Endothelial cell of umbilical vein (primary cell): ENCODE data around the gene PRSS57. TPM values are rescaled to one million over a fixed set of nuclear protein-coding genes. Genes with fewer than 3 reads are reported as not detected.

ENCODE experiments used
- BruUV-seq: library from RNA; stranded (reverse); fragments of 400-500 nt; replicated peaks from 2 replicates; lab custom pipeline; 2021; lab: Mats Ljungman, UMichigan
- CTCF ChIA-PET: fragments of 300-600, 350-600 bp; sonication (Branson Sonifier 250); formaldehyde crosslinking; loops from one replicate; lab custom pipeline; 2021; ENCODE audit warnings: antibody characterized with exemption, inconsistent platforms; lab: Charles Lee
- POLR2A ChIA-PET: fragments of 300-600, 350-600 bp; sonication (Branson Sonifier 250); formaldehyde crosslinking; loops from one replicate; lab custom pipeline; 2021; ENCODE audit warnings: antibody characterized with exemption, inconsistent platforms; lab: Charles Lee
- DNase-seq: peaks from one replicate; pipeline ENCODE4 v3.0.0-alpha.2; 2011; ENCODE audit warnings: low read depth, low spot score
- FAIRE-seq: peaks from 2 replicates; lab custom pipeline; 2011; peaks lifted over from hg19 to GRCh38; lab: Jason Lieb, UNC
- H2AFZ ChIP-seq: 2 replicates; pipeline ENCODE4 v1.6.0; 2012; ENCODE audit warnings: low read depth, low read length, control low read depth, inconsistent platforms
- H3K27ac ChIP-seq: 2 replicates; pipeline ENCODE4 v1.5.1; 2011; ENCODE audit warnings: low read depth, mild to moderate bottlenecking, control low read depth, low read length, moderate library complexity; ENCODE audit not compliant: insufficient read depth
- H3K27me3 ChIP-seq, 2 experiments: 2 replicates each; pipeline versions ENCODE4 v1.6.0 to v1.6.1; 2011; ENCODE audit warnings: low read length in 2 of 2, mixed read lengths in 1 of 2; ENCODE audit not compliant: control insufficient read depth in 2 of 2, insufficient read depth in 2 of 2
- H3K36me3 ChIP-seq, 2 experiments: 2 replicates in 1 of 2; 3 replicates in 1 of 2; pipeline ENCODE4 v1.5.1; 2011; ENCODE audit warnings: low read length in 2 of 2, mild to moderate bottlenecking in 1 of 2, moderate library complexity in 1 of 2; ENCODE audit not compliant: control insufficient read depth in 2 of 2, insufficient read depth in 2 of 2; ENCODE audit errors: extremely low read depth in 1 of 2
- H3K4me1 ChIP-seq: 3 replicates; pipeline ENCODE4 v1.5.1; 2011; ENCODE audit warnings: mild to moderate bottlenecking, low read length; ENCODE audit not compliant: control insufficient read depth, insufficient read depth; ENCODE audit errors: extremely low read depth
- H3K4me2 ChIP-seq: 2 replicates; pipeline ENCODE4 v1.6.1; 2011; ENCODE audit warnings: low read length, control low read depth, mixed read lengths; ENCODE audit not compliant: insufficient read depth
- H3K4me3 ChIP-seq, 3 experiments: fragments of 200-600 bp in 1 of 3; sonication (generic), shearing (Covaris generic) in 1 of 3; replicated peaks in 1 of 3; 2 replicates each; pipeline ENCODE4 v1.5.1; 2011 to 2016; ENCODE audit warnings: control low read depth in 3 of 3, low read length in 3 of 3, mild to moderate bottlenecking in 2 of 3, inconsistent platforms in 1 of 3, low read depth in 1 of 3, moderate library complexity in 1 of 3; ENCODE audit not compliant: insufficient read depth in 1 of 3
- H3K79me2 ChIP-seq: 2 replicates; pipeline ENCODE4 v1.6.0; 2012; ENCODE audit warnings: low read length, inconsistent platforms; ENCODE audit not compliant: control insufficient read depth, insufficient read depth
- H3K9ac ChIP-seq: replicated peaks from 2 replicates; pipeline ENCODE3; 2011; ENCODE audit warnings: low read length, control low read depth; ENCODE audit not compliant: insufficient read depth; ENCODE audit errors: extremely low read depth
- H3K9me1 ChIP-seq: replicated peaks from 3 replicates; pipeline ENCODE4 v1.6.0; 2011; ENCODE audit warnings: mild to moderate bottlenecking, low read length; ENCODE audit not compliant: control insufficient read depth, insufficient read depth; ENCODE audit errors: extremely low read depth
- H3K9me3 ChIP-seq: replicated peaks from 2 replicates; pipeline ENCODE4 v1.5.1; 2012; ENCODE audit warnings: low read length, inconsistent platforms; ENCODE audit not compliant: control insufficient read depth, insufficient read depth
- H4K20me1 ChIP-seq: replicated peaks from 2 replicates; pipeline ENCODE3; 2011; ENCODE audit warnings: mild to moderate bottlenecking, low read length; ENCODE audit not compliant: control insufficient read depth, insufficient read depth; ENCODE audit errors: extremely low read depth
- EZH2 ChIP-seq: IDR thresholded peaks from 2 replicates; pipeline ENCODE4 v1.6.1; 2012; ENCODE audit warnings: borderline replicate concordance, low read depth, mild to moderate bottlenecking, moderate library complexity, low read length, inconsistent platforms; ENCODE audit not compliant: severe bottlenecking
- FOS ChIP-seq: IDR thresholded peaks from 2 replicates; pipeline ENCODE4 v1.6.1; 2011; ENCODE audit warnings: mild to moderate bottlenecking, low read length, moderate library complexity, borderline replicate concordance; ENCODE audit not compliant: insufficient read depth
- GATA2 ChIP-seq: IDR thresholded peaks from 2 replicates; pipeline ENCODE4 v1.7.0; 2011; ENCODE audit warnings: low read depth, mild to moderate bottlenecking, moderate library complexity, mixed read lengths, low read length; ENCODE audit not compliant: insufficient read length, insufficient read depth
- JUN ChIP-seq: IDR thresholded peaks from 2 replicates; pipeline ENCODE4 v1.6.1; 2011; ENCODE audit warnings: borderline replicate concordance, low read depth; ENCODE audit not compliant: insufficient read length, insufficient read depth
- MYC ChIP-seq: IDR thresholded peaks from one replicate; pipeline ENCODE4 v1.6.1; 2011; ENCODE audit warnings: mild to moderate bottlenecking, low read depth, low read length
- POLR2A ChIP-seq: IDR thresholded peaks from 2 replicates; pipeline ENCODE4 v1.6.1; 2012; ENCODE audit warnings: low read depth, mild to moderate bottlenecking, control low read depth, low read length
- POLR2AphosphoS5 ChIP-seq: IDR thresholded peaks from 2 replicates; pipeline ENCODE4 v1.6.1; 2012; ENCODE audit warnings: low read depth, mild to moderate bottlenecking, control low read depth, low read length, moderate library complexity; ENCODE audit not compliant: insufficient read depth
- dilution Hi-C: fragments of 300-500 bp; cut with MboI; formaldehyde crosslinking; loops from one replicate; pipeline ENCODE4 v1.15.0; 2019; ENCODE audit warnings: low sequenced_read_pairs; ENCODE audit not compliant: extremely low pct_ligation_motif_present
- intact Hi-C: fragments of 100-400 bp; cut with micrococcal nuclease; formaldehyde crosslinking; loops from one replicate; pipeline ENCODE4 v1.10.0; 2022
- polyA plus RNA-seq, 4 experiments: library from polyadenylated mRNA; depleted of rRNA in 3 of 4; stranded (reverse) in 3 of 4; unstranded in 1 of 4; fragments of >200 nt; gene quantifications; 2 replicates each; pipeline versions ENCODE4 v1.2.1 to v1.2.3, GENCODE V29; 2011 to 2012; ENCODE audit warnings: missing spikeins in 1 of 4
- total RNA-seq: library from RNA; stranded (reverse); gene quantifications from 2 replicates; pipeline ENCODE4 v1.2.3, GENCODE V29; 2021
- TF ChIP-seq, protein P1 (sequence below): IDR thresholded peaks from 2 replicates; pipeline ENCODE4 v1.6.1; 2011; ENCODE audit not compliant: insufficient read depth, insufficient read length
- TF ChIP-seq, protein P2 (sequence below), 2 donors: IDR thresholded peaks; 1 replicate in 1 of 2; 2 replicates in 1 of 2; pipeline ENCODE4 v1.5.1; 2011; ENCODE audit warnings: low read length in 2 of 2, mild to moderate bottlenecking in 2 of 2, moderate library complexity in 2 of 2, control low read depth in 1 of 2, inconsistent platforms in 1 of 2, low read depth in 1 of 2; ENCODE audit not compliant: insufficient read depth in 1 of 2; ENCODE audit errors: extremely low read depth in 1 of 2

The PRSS57 gene
- total and polyA plus RNA-seq, 2 donors (not counting 3 experiments of a cell fraction or from before 2014, with no cell fraction given) = not detected

DNA sequence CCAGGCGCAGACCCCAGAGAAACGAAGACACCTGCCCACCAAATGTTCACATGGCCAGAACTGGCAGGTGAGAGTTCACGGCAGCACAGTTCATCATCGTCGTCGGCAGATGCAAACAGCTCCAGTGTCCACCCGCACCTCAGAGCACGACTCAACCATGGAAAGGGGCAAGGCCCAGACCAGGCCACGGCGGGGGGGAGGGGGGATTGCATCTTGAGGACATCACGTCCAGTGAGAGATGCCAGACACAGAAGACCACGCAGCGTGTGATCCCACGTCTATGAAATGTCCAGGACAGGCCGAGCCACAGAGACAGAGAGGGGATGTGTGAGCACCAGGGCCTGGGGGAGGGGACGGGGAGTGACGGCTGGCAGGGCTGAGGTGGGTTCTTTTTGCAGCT, 39.6 kb downstream of the PRSS57 start:
- Histone ChIP-seq H3K4me1 (peaks cover under 1% of the 10 kb centered on the region), H3K79me2 (peaks cover 83% of the 10 kb centered on the region), H4K20me1 (no peaks in the 10 kb centered on the region), H3K9ac (no peak overlapping the region), H3K36me3 (peaks cover 0 to 15% of the 10 kb centered on the region in 2 experiments), H3K4me2 (no peak overlapping the region), H3K9me1 (no peaks in the 10 kb centered on the region), H3K4me3 (no peak overlapping the region), H3K27ac (no peak overlapping the region), H2AFZ (no peak overlapping the region), H3K9me3 (no peaks in the 10 kb centered on the region), H3K27me3 (no peaks in the 10 kb centered on the region)
- dilution Hi-C loops (no loop called here), intact Hi-C loops (no loop called here)
- DNase-seq = no peak
- POLR2A ChIA-PET = no interaction called here
- TF ChIP-seq MYC (no peak), POLR2A (no peak), EZH2 (no peak), GATA2 (no peak), FOS (no peak), POLR2AphosphoS5 (no peak), JUN (no peak)
- TF ChIP-seq, protein P1, sequence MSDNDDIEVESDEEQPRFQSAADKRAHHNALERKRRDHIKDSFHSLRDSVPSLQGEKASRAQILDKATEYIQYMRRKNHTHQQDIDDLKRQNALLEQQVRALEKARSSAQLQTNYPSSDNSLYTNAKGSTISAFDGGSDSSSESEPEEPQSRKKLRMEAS = no peak
- TF ChIP-seq, protein P2, sequence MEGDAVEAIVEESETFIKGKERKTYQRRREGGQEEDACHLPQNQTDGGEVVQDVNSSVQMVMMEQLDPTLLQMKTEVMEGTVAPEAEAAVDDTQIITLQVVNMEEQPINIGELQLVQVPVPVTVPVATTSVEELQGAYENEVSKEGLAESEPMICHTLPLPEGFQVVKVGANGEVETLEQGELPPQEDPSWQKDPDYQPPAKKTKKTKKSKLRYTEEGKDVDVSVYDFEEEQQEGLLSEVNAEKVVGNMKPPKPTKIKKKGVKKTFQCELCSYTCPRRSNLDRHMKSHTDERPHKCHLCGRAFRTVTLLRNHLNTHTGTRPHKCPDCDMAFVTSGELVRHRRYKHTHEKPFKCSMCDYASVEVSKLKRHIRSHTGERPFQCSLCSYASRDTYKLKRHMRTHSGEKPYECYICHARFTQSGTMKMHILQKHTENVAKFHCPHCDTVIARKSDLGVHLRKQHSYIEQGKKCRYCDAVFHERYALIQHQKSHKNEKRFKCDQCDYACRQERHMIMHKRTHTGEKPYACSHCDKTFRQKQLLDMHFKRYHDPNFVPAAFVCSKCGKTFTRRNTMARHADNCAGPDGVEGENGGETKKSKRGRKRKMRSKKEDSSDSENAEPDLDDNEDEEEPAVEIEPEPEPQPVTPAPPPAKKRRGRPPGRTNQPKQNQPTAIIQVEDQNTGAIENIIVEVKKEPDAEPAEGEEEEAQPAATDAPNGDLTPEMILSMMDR (IDR thresholded peaks at IDR 0.05; ENCODE audit: extremely low read depth in 1 of 2, insufficient read depth in 1 of 2, low read depth in 1 of 2, low read length in 2 of 2) = no peak
- BruUV-seq = no TSS peak
- CTCF ChIA-PET = no interaction called here
- FAIRE-seq = no peak
